ENCODE results near the gene KIF3B.

The KIF3B gene

DNA sequence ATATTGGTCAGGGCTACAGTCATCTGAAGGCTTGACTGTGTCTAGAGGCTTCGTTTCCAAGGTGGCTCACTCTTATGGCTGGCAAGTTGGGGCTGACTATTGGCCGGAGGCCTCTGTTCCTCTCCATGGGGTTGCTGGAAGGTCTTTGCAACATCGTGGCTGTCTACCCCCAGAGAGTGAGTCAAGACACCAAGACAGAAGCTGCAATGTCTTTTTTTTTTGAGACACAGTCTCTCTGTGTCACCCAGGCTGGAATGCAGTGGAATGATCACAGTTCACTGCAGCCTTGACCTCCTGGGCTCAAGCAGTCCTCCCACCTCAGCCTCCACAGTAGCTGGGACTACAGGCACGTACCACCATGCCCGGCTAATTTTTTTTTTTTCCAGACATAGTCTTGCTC is 29.4 kb upstream of the KIF3B start:
- H3F3A ChIP-seq (ENCODE audit: insufficient read depth, low read length) = no peaks in the 10 kb centered on the region
- H3K9ac ChIP-seq (ENCODE audit: low read length) = no peak overlapping the region
- H3K9me3 ChIP-seq (ENCODE audit: low read length) = no peaks in the 10 kb centered on the region
- no peak overlapping the region for H3K4me3 ChIP-seq (ENCODE audit: low read depth, low read length, poor library complexity, severe bottlenecking)
- H4K20me1 ChIP-seq (ENCODE audit: insufficient read depth, low read length) = no peaks in the 10 kb centered on the region
- H2AFZ ChIP-seq (ENCODE audit: low read length) = no peak overlapping the region
- H3K79me2 ChIP-seq (ENCODE audit: insufficient read depth, low read length) = no peaks in the 10 kb centered on the region
- no peak for TF ChIP-seq EZH2 (IDR thresholded peaks at IDR 0.05; ENCODE audit: borderline replicate concordance, low read length)
- TF ChIP-seq, protein P1, sequence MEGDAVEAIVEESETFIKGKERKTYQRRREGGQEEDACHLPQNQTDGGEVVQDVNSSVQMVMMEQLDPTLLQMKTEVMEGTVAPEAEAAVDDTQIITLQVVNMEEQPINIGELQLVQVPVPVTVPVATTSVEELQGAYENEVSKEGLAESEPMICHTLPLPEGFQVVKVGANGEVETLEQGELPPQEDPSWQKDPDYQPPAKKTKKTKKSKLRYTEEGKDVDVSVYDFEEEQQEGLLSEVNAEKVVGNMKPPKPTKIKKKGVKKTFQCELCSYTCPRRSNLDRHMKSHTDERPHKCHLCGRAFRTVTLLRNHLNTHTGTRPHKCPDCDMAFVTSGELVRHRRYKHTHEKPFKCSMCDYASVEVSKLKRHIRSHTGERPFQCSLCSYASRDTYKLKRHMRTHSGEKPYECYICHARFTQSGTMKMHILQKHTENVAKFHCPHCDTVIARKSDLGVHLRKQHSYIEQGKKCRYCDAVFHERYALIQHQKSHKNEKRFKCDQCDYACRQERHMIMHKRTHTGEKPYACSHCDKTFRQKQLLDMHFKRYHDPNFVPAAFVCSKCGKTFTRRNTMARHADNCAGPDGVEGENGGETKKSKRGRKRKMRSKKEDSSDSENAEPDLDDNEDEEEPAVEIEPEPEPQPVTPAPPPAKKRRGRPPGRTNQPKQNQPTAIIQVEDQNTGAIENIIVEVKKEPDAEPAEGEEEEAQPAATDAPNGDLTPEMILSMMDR (IDR thresholded peaks at IDR 0.05; ENCODE audit: low read length) = no peak
- no peaks in the 10 kb centered on the region for H3K4me1 ChIP-seq (ENCODE audit: insufficient read depth, low read length, severe bottlenecking)
- no peaks in the 10 kb centered on the region; the same call in 1 of the 2 replicates for H3K36me3 ChIP-seq (ENCODE audit: insufficient read depth, low read length)
- H3K4me2 ChIP-seq (ENCODE audit: low read length) = no peak overlapping the region
- no peaks in the 10 kb centered on the region for H3K9me2 ChIP-seq (ENCODE audit: low read depth, low read length)
- peaks cover 5% of the 10 kb centered on the region; the same call in 1 of the 2 replicates for H3K27me3 ChIP-seq (ENCODE audit: insufficient read depth, low read length)
- no peak overlapping the region for H3K27ac ChIP-seq (ENCODE audit: low read depth, low read length, poor library complexity, severe bottlenecking)

DNA sequence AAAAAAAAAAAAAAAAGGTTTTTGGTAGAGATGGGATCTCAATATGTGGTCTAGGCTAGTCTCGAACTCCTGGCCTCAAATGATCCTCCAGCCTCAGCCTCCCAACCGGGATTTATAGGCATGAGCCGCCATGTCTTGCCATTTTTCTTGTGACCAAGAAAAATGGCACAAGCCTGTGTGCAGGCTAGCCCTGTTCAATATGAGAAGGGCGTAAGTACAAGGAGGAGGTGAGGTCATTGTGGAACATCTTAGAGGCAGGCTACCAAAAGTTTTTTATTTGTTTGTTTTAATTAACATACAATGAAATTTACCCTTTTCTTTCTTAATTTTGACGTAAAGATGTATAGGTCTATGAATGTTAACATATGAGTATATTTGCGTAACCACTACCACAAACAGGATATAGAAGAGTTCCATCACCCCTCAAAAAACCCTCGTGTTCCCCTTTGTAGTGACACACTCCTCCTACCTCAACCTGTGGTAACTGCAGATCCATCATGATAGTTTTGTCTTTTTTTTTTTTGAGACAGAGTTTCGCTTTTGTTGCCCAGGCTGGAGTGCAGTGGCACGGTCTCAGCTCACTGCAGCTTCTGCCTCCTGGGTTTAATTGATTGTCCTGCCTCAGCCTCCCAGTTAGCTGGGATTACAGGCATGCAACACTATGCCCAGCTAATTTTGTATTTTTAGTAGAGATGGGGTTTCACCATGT is 28.3 kb upstream of the KIF3B start:
- H3K36me3 ChIP-seq (ENCODE audit: insufficient read depth, low read length) = no peaks in the 10 kb centered on the region; the same call in 1 of the 2 replicates
- no peaks in the 10 kb centered on the region for H3K9me3 ChIP-seq (ENCODE audit: low read length)
- TF ChIP-seq EZH2 (IDR thresholded peaks at IDR 0.05; ENCODE audit: borderline replicate concordance, low read length) = no peak
- TF ChIP-seq, protein P1 (IDR thresholded peaks at IDR 0.05; ENCODE audit: low read length) = no peak
- peaks cover 7% of the 10 kb centered on the region; the same call in 1 of the 2 replicates for H3K27me3 ChIP-seq (ENCODE audit: insufficient read depth, low read length)
- no peak overlapping the region for H3K27ac ChIP-seq (ENCODE audit: low read depth, low read length, poor library complexity, severe bottlenecking)
- H3F3A ChIP-seq (ENCODE audit: insufficient read depth, low read length) = no peaks in the 10 kb centered on the region
- no peaks in the 10 kb centered on the region for H3K79me2 ChIP-seq (ENCODE audit: insufficient read depth, low read length)
- no peaks in the 10 kb centered on the region for H3K4me1 ChIP-seq (ENCODE audit: insufficient read depth, low read length, severe bottlenecking)
- H3K9ac ChIP-seq (ENCODE audit: low read length) = no peak overlapping the region
- no peak overlapping the region for H3K4me3 ChIP-seq (ENCODE audit: low read depth, low read length, poor library complexity, severe bottlenecking)
- H4K20me1 ChIP-seq (ENCODE audit: insufficient read depth, low read length) = no peaks in the 10 kb centered on the region
- no peak overlapping the region for H3K4me2 ChIP-seq (ENCODE audit: low read length)
- H2AFZ ChIP-seq (ENCODE audit: low read length) = no peak overlapping the region
- no peaks in the 10 kb centered on the region for H3K9me2 ChIP-seq (ENCODE audit: low read depth, low read length)

DNA sequence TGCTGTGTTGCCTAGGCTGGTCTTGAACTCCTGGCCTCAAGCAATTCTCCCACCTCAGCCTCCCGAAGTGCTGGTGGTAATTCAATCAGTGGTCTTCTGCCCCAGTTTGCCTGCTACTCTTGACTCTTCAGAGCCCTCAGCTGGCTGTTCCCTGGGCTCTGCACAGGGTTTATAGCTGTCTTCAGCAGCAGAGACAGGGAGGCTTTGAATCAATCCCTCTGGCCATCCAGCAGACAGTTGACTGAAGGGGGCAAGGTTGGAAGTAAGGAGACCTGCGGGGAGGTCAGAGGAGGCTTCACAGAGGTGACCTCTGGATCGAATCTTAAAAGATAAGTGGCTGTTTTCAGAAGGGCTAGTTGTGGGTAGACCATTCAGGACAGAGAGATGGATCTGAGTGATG is 26.0 kb upstream of the KIF3B start:
- Histone ChIP-seq H3K4me1 (ENCODE audit: insufficient read depth, low read length, severe bottlenecking) (no peaks in the 10 kb centered on the region), H3K4me3 (ENCODE audit: low read depth, low read length, poor library complexity, severe bottlenecking) (no peak overlapping the region), H3K36me3 (ENCODE audit: insufficient read depth, low read length) (no peaks in the 10 kb centered on the region; the same call in 1 of the 2 replicates), H2AFZ (ENCODE audit: low read length) (no peak overlapping the region), H4K20me1 (ENCODE audit: insufficient read depth, low read length) (no peaks in the 10 kb centered on the region), H3K4me2 (ENCODE audit: low read length) (no peak overlapping the region), H3K27ac (ENCODE audit: low read depth, low read length, poor library complexity, severe bottlenecking) (no peak overlapping the region), H3K9ac (ENCODE audit: low read length) (no peak overlapping the region), H3K9me3 (ENCODE audit: low read length) (no peaks in the 10 kb centered on the region), H3K79me2 (ENCODE audit: insufficient read depth, low read length) (no peaks in the 10 kb centered on the region), H3K9me2 (ENCODE audit: low read depth, low read length) (no peaks in the 10 kb centered on the region), H3K27me3 (ENCODE audit: insufficient read depth, low read length) (peaks cover 7% of the 10 kb centered on the region; the same call in 1 of the 2 replicates), H3F3A (ENCODE audit: insufficient read depth, low read length) (no peaks in the 10 kb centered on the region)
- TF ChIP-seq, protein P1 (IDR thresholded peaks at IDR 0.05; ENCODE audit: low read length) = no peak
- no peak for TF ChIP-seq EZH2 (IDR thresholded peaks at IDR 0.05; ENCODE audit: borderline replicate concordance, low read length)
